BLaER1 treated with 17β-estradiol and CSF1 and Interleukin-3, amounts not matched to agents 10 nM and 100 nM (cell line): ENCODE measurements around the gene PSTPIP1.

Experiments used
- H3K27ac ChIP-seq, 11 experiments: shearing (Covaris generic); formaldehyde crosslinking; 2 replicates each; pipeline ENCODE4 v1.8.1; 2022
- H3K27me3 ChIP-seq, 11 experiments: shearing (Covaris generic); formaldehyde crosslinking; 2 replicates each; pipeline ENCODE4 v1.8.1; 2022
- H3K36me3 ChIP-seq, 11 experiments: shearing (Covaris generic); formaldehyde crosslinking; 2 replicates each; pipeline ENCODE4 v1.8.1; 2022
- H3K4me1 ChIP-seq, 10 experiments: shearing (Covaris generic); formaldehyde crosslinking; 2 replicates each; pipeline ENCODE4 v1.8.1; 2022
- H3K4me2 ChIP-seq, 11 experiments: shearing (Covaris generic); formaldehyde crosslinking; 2 replicates each; pipeline ENCODE4 v1.8.1; 2022
- H3K4me3 ChIP-seq, 10 experiments: shearing (Covaris generic); formaldehyde crosslinking; 2 replicates each; pipeline ENCODE4 v1.8.1; 2022
- H3K9ac ChIP-seq, 11 experiments: shearing (Covaris generic); formaldehyde crosslinking; 2 replicates each; pipeline ENCODE4 v1.8.1; 2022
- H3K9me3 ChIP-seq, 11 experiments: shearing (Covaris generic); formaldehyde crosslinking; replicated peaks in 1 of 11; 2 replicates each; pipeline ENCODE4 v1.8.1; 2022
- H4K20me1 ChIP-seq, 11 experiments: shearing (Covaris generic); formaldehyde crosslinking; 2 replicates each; pipeline ENCODE4 v1.8.1; 2022
- Cebpa-rat ChIP-seq, 11 experiments: shearing (Covaris generic); IDR thresholded peaks; 2 replicates each; pipeline ENCODE4 v1.8.1; 2022

Gene PSTPIP1

DNA sequence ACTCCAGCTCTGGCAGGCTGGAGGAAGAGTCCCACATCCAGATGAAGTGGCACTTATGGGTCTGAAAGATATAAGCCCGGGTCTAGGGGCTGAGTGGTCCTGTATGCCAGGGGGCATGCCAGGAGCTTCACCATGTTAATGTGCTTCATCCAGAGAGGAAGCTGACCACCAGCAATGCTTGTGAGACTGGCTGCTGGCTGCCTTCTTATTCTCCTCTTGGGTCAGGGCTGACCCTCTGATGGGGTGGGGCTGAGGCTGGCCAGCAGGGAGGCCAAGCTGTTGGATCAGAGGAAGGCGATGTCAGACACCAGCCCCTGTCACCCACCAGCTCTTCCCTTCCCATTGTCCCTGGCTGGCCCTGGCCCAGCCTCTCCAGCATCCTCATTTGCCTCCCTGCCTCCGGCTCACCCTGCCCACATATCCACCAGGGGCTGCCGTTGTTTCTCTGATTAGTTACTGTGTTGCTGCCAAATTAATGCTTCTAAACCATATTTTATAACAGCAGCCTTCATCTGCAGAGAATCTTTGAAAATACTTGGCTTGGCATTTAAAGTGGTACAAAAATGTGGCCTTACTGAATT is 20.4 kb upstream of the PSTPIP1 start:
- H4K20me1 ChIP-seq: no peaks in the 10 kb centered on the region
- H3K9me3 ChIP-seq: peaks cover 0 to 17% (median 15%) of the 10 kb centered on the region in 11 experiments; a peak in 19 of 22 replicates
- peak overlapping the region in 2 of 11 experiments; percentile 7 to 8; a peak in 4 of 22 replicates for H3K9ac ChIP-seq
- H3K4me1 ChIP-seq: peaks cover 4 to 48% (median 35%) of the 10 kb centered on the region in 10 experiments; a peak in 16 of 20 replicates
- H3K4me3 ChIP-seq: no peak overlapping the region
- H3K36me3 ChIP-seq: no peaks in the 10 kb centered on the region
- H3K4me2 ChIP-seq: peak overlapping the region in 7 of 11 experiments; percentile 32 to 71 (median 63); a peak in 10 of 22 replicates
- no peaks in the 10 kb centered on the region for H3K27me3 ChIP-seq
- peak overlapping the region in 9 of 11 experiments; percentile 9 to 66 (median 38); a peak in 14 of 22 replicates for H3K27ac ChIP-seq
- no peak for TF ChIP-seq Cebpa-rat (IDR thresholded peaks at IDR 0.05)

- H4K20me1 ChIP-seq: no peaks in the 10 kb centered on the region
- peak overlapping the region in 2 of 11 experiments; percentile 2 to 14; a peak in 1 of 22 replicates for H3K9ac ChIP-seq
- no peaks in the 10 kb centered on the region for H3K27me3 ChIP-seq
- peak overlapping the region in 8 of 11 experiments; percentile 13 to 73 (median 62); a peak in 13 of 22 replicates for H3K4me2 ChIP-seq
- peak overlapping the region in 5 of 11 experiments; percentile 2 to 36 (median 20); a peak in 6 of 22 replicates for H3K27ac ChIP-seq
- TF ChIP-seq Cebpa-rat (IDR thresholded peaks at IDR 0.05): no peak
- H3K4me3 ChIP-seq: no peak overlapping the region
- H3K9me3 ChIP-seq: peaks cover 0 to 20% (median 15%) of the 10 kb centered on the region in 11 experiments; a peak in 19 of 22 replicates
- no peaks in the 10 kb centered on the region for H3K36me3 ChIP-seq
- peaks cover 4 to 48% (median 35%) of the 10 kb centered on the region in 10 experiments; a peak in 16 of 20 replicates for H3K4me1 ChIP-seq
Observed at GRCh38 chr15:76976141-76976540, 18.8 kb upstream of the PSTPIP1 start.

- Histone ChIP-seq H3K4me1 (peaks cover 4 to 50% (median 36%) of the 10 kb centered on the region in 10 experiments; a peak in 16 of 20 replicates), H3K9me3 (peaks cover 0 to 20% (median 15%) of the 10 kb centered on the region in 11 experiments; a peak in 19 of 22 replicates), H3K27ac (peak overlapping the region in 5 of 11 experiments; percentile 2 to 36 (median 20); a peak in 6 of 22 replicates), H4K20me1 (no peaks in the 10 kb centered on the region), H3K4me2 (peak overlapping the region in 8 of 11 experiments; percentile 13 to 73 (median 62); a peak in 13 of 22 replicates), H3K36me3 (no peaks in the 10 kb centered on the region), H3K4me3 (no peak overlapping the region), H3K27me3 (no peaks in the 10 kb centered on the region), H3K9ac (peak overlapping the region in 2 of 11 experiments; percentile 2 to 14; a peak in 1 of 22 replicates)
- no peak for TF ChIP-seq Cebpa-rat (IDR thresholded peaks at IDR 0.05)
Observed at GRCh38 chr15:76976572-76977270, 18.2 kb upstream of the PSTPIP1 start.

- H3K27ac ChIP-seq: peak overlapping the region in 1 of 11 experiments; percentile 16; a peak in 1 of 22 replicates
- H3K36me3 ChIP-seq: no peaks in the 10 kb centered on the region
- no peak overlapping the region for H3K9ac ChIP-seq
- peaks cover 0 to 20% (median 15%) of the 10 kb centered on the region in 11 experiments; a peak in 19 of 22 replicates for H3K9me3 ChIP-seq
- H3K4me1 ChIP-seq: peaks cover 1 to 56% (median 50%) of the 10 kb centered on the region in 10 experiments; a peak in 17 of 20 replicates
- TF ChIP-seq Cebpa-rat (IDR thresholded peaks at IDR 0.05): no peak
- no peaks in the 10 kb centered on the region for H3K27me3 ChIP-seq
- no peak overlapping the region for H3K4me2 ChIP-seq
- no peak overlapping the region for H3K4me3 ChIP-seq
- H4K20me1 ChIP-seq: no peaks in the 10 kb centered on the region
Observed at GRCh38 chr15:76978522-76979330, 16.2 kb upstream of the PSTPIP1 start.

- peaks cover 0 to 56% (median 50%) of the 10 kb centered on the region in 10 experiments; a peak in 17 of 20 replicates for H3K4me1 ChIP-seq
- H4K20me1 ChIP-seq: no peaks in the 10 kb centered on the region
- no peaks in the 10 kb centered on the region for H3K36me3 ChIP-seq
- H3K27me3 ChIP-seq: no peaks in the 10 kb centered on the region
- H3K4me2 ChIP-seq: no peak overlapping the region
- peak overlapping the region in 3 of 11 experiments; percentile 15 to 39 (median 16); a peak in 2 of 22 replicates for H3K27ac ChIP-seq
- no peak for TF ChIP-seq Cebpa-rat (IDR thresholded peaks at IDR 0.05)
- no peak overlapping the region for H3K4me3 ChIP-seq
- H3K9me3 ChIP-seq: peaks cover 0 to 20% (median 15%) of the 10 kb centered on the region in 11 experiments; a peak in 19 of 22 replicates
- no peak overlapping the region for H3K9ac ChIP-seq
Observed at GRCh38 chr15:76979331-76979925, 15.5 kb upstream of the PSTPIP1 start.

GRCh38 chr15:76979996-76980520 is 14.9 kb upstream of the PSTPIP1 start:
- peaks cover 0 to 20% (median 15%) of the 10 kb centered on the region in 11 experiments; a peak in 19 of 22 replicates for H3K9me3 ChIP-seq
- no peaks in the 10 kb centered on the region for H4K20me1 ChIP-seq
- no peak overlapping the region for H3K9ac ChIP-seq
- H3K4me3 ChIP-seq: no peak overlapping the region
- TF ChIP-seq Cebpa-rat (IDR thresholded peaks at IDR 0.05): no peak
- peak overlapping the region in 3 of 11 experiments; percentile 2 to 39 (median 15); a peak in 5 of 22 replicates for H3K27ac ChIP-seq
- no peak overlapping the region for H3K4me2 ChIP-seq
- no peaks in the 10 kb centered on the region for H3K27me3 ChIP-seq
- peaks cover 0 to 56% (median 50%) of the 10 kb centered on the region in 10 experiments; a peak in 17 of 20 replicates for H3K4me1 ChIP-seq
- H3K36me3 ChIP-seq: no peaks in the 10 kb centered on the region

DNA sequence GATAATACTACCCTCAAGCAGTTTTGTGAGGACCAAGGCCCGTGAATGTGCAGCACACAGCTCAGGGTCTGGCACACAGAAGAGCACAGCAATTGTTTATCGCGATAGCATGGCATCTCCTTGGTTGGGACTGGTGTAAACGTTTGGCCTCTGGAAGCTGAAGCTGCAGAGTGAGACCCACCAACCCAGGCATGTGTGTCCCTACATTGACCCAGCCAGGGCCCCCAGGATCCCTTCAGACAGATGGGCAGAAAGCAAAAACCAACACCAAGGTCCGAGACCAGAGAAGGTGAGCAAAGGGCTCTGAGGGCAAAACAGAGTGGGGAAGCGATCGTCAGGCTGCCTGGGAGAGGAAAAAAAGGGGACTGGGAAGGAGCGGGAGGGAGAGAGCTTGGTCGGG is 12.6 kb upstream of the PSTPIP1 start:
- no peak overlapping the region for H3K4me3 ChIP-seq
- no peak for TF ChIP-seq Cebpa-rat (IDR thresholded peaks at IDR 0.05)

More for the DNA sequence above, 12.6 kb upstream of the PSTPIP1 start:
- no peaks in the 10 kb centered on the region for H4K20me1 ChIP-seq
- peak overlapping the region in 3 of 11 experiments; percentile 16 to 32 (median 16); a peak in 2 of 22 replicates for H3K9ac ChIP-seq
- H3K36me3 ChIP-seq: no peaks in the 10 kb centered on the region
- H3K27me3 ChIP-seq: no peaks in the 10 kb centered on the region
- peaks cover 0 to 20% (median 15%) of the 10 kb centered on the region in 11 experiments; a peak in 19 of 22 replicates for H3K9me3 ChIP-seq
- H3K27ac ChIP-seq: peak overlapping the region; percentile 16 to 98 (median 58); a peak in 18 of 22 replicates
- H3K4me2 ChIP-seq: peak overlapping the region in 7 of 11 experiments; percentile 17 to 87 (median 69); a peak in 12 of 22 replicates
- H3K4me1 ChIP-seq: peaks cover 0 to 59% (median 57%) of the 10 kb centered on the region in 10 experiments; a peak in 19 of 20 replicates
